SU-DHL-6 (cell line): ENCODE results near the gene SIGLEC9.

Source experiments
- EZH2phosphoT487 ChIP-seq: fragments of 200-600 bp; sonication (generic), shearing (Covaris generic); conservative IDR thresholded peaks from 2 replicates; pipeline ENCODE4 v1.6.1; 2018; ENCODE audit warnings: mild to moderate bottlenecking, antibody characterized with exemption, low read length, moderate library complexity, mixed read lengths
- TF ChIP-seq, protein P1 (sequence below): fragments of 200-600 bp; sonication (generic); IDR thresholded peaks from one replicate; pipeline ENCODE4 v1.5.1; 2017; ENCODE audit warnings: antibody characterized with exemption, mild to moderate bottlenecking, low read length, moderate library complexity; ENCODE audit not compliant: insufficient read depth, poor library complexity, severe bottlenecking

DNA sequence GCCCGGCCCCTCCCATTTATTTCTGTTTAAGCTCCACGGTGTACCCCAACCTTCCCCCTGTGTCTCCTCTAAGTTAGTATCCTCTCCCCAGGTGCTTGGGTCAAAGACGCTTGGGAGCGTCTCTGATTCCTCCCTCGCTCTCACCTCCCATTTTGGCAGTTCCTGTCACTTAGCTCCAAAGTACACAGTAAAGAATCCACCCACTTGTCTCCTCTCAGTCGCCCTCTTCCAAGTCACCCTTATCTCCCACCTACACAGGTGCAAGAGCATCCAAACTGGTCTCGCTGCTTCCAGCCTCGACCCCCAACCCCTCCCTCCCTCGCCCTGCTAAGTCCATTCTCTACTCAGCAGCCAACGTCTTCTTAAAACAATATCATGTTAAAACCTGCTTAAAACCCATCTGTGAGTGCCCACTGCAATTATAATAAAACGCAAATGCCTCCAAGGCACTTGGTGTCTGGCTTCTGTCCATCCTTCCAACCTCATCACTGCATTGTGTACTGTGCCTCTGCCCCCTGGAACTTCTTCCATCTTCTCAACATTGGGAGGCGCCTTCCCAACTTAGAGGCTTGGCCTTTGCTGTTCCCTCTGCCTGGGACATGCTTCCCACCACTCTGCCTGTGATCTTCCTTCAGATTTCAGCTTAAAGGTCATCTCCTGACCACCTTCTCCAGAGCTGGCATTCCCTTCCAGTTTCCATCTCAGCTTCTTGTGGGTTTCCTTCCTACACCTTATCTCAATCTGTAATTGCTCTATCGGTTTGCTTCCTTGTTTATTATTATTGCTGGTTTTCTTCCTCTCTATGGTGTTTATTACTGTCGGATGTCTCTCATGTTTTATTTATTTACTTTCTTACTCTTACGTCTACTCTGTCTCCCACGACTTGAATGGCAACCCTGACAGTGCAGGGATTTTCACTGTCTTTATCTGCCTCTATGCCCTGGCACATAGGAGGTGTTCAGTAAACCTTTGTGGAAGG is 32.5 kb upstream of the SIGLEC9 start:
- TF ChIP-seq, protein P1, sequence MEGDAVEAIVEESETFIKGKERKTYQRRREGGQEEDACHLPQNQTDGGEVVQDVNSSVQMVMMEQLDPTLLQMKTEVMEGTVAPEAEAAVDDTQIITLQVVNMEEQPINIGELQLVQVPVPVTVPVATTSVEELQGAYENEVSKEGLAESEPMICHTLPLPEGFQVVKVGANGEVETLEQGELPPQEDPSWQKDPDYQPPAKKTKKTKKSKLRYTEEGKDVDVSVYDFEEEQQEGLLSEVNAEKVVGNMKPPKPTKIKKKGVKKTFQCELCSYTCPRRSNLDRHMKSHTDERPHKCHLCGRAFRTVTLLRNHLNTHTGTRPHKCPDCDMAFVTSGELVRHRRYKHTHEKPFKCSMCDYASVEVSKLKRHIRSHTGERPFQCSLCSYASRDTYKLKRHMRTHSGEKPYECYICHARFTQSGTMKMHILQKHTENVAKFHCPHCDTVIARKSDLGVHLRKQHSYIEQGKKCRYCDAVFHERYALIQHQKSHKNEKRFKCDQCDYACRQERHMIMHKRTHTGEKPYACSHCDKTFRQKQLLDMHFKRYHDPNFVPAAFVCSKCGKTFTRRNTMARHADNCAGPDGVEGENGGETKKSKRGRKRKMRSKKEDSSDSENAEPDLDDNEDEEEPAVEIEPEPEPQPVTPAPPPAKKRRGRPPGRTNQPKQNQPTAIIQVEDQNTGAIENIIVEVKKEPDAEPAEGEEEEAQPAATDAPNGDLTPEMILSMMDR = no peak
- TF ChIP-seq EZH2phosphoT487 = no peak
